HepG2 (cell line): ENCODE data around the gene EXOC6B. TPM values are rescaled to one million over a fixed set of nuclear protein-coding genes. Genes with fewer than 3 reads are reported as not detected.

Experiments used
- CBX5 ChIP-seq: sonication (generic); formaldehyde crosslinking; IDR thresholded peaks from 2 replicates; pipeline ENCODE4 v1.4.0; 2020; ENCODE audit warnings: missing genetic modification reagents, borderline replicate concordance
- DZIP1 ChIP-seq: sonication (generic); formaldehyde crosslinking; IDR thresholded peaks from 2 replicates; pipeline ENCODE4 v1.5.0; 2020; ENCODE audit warnings: mild to moderate bottlenecking, missing genetic modification reagents
- FOXM1 ChIP-seq: sonication (generic); formaldehyde crosslinking; IDR thresholded peaks from 2 replicates; pipeline ENCODE4 v1.5.0; 2020; ENCODE audit warnings: missing genetic modification reagents
- GLMP ChIP-seq: sonication (generic); formaldehyde crosslinking; IDR thresholded peaks from 2 replicates; pipeline ENCODE4 v1.9.0; 2021; ENCODE audit warnings: missing genetic modification reagents, mild to moderate bottlenecking, borderline replicate concordance
- JARID2 ChIP-seq: sonication (generic); formaldehyde crosslinking; IDR thresholded peaks from 2 replicates; pipeline ENCODE4 v1.8.1; 2023; ENCODE audit warnings: missing genetic modification reagents, inconsistent platforms; ENCODE audit not compliant: insufficient replicate concordance
- KDM3A ChIP-seq: IDR thresholded peaks from 2 replicates; pipeline ENCODE4 v1.6.1; 2018; ENCODE audit warnings: low read depth, missing compliant biosample characterization
- KLF16 ChIP-seq, 2 experiments: sonication (generic) in 1 of 2; formaldehyde crosslinking in 1 of 2; IDR thresholded peaks; 2 replicates each; pipeline versions ENCODE4 v1.6.1 to v1.8.0; 2016 to 2023; ENCODE audit warnings: missing genetic modification reagents in 2 of 2, missing compliant biosample characterization in 1 of 2
- NCOA2 ChIP-seq: sonication (generic); formaldehyde crosslinking; IDR thresholded peaks from 2 replicates; pipeline ENCODE4 v1.8.0; 2022; ENCODE audit warnings: inconsistent platforms
- SOX6 ChIP-seq, 2 experiments: fragments of 450-650 bp in 1 of 2; sonication (generic) in 1 of 2; formaldehyde crosslinking in 1 of 2; IDR thresholded peaks; 2 replicates each; pipeline versions ENCODE4 v1.4.0 to v1.6.1; 2017 to 2020; ENCODE audit warnings: antibody characterized with exemption in 1 of 2, mild to moderate bottlenecking in 1 of 2, missing genetic modification reagents in 1 of 2
- TFDP1 ChIP-seq: IDR thresholded peaks from 2 replicates; pipeline ENCODE4 v1.6.1; 2016; ENCODE audit warnings: missing compliant biosample characterization, missing genetic modification reagents, borderline replicate concordance
- UBTF ChIP-seq: sonication (generic); formaldehyde crosslinking; IDR thresholded peaks from 2 replicates; pipeline ENCODE4 v1.4.0; 2020; ENCODE audit warnings: mild to moderate bottlenecking, missing genetic modification reagents
- ZBTB49 ChIP-seq: sonication (generic); formaldehyde crosslinking; IDR thresholded peaks from 2 replicates; pipeline ENCODE4 v1.4.0; 2020; ENCODE audit warnings: missing genetic modification reagents, borderline replicate concordance
- ZFP91 ChIP-seq: sonication (generic); formaldehyde crosslinking; IDR thresholded peaks from 2 replicates; pipeline ENCODE4 v1.9.0; 2022; ENCODE audit warnings: missing genetic modification reagents, mild to moderate bottlenecking, borderline replicate concordance
- ZFY ChIP-seq: sonication (generic); formaldehyde crosslinking; IDR thresholded peaks from 2 replicates; pipeline ENCODE4 v1.4.0; 2020; ENCODE audit warnings: missing genetic modification reagents
- ZNF891 ChIP-seq: sonication (generic); formaldehyde crosslinking; IDR thresholded peaks from 2 replicates; pipeline ENCODE4 v1.5.0; 2020; ENCODE audit warnings: mild to moderate bottlenecking, missing genetic modification reagents
- polyA plus RNA-seq, 8 experiments: library from polyadenylated mRNA; depleted of rRNA in 3 of 8; stranded (reverse) in 7 of 8; unstranded in 1 of 8; fragments of >200 nt; fragmentation: Illumina TruSeq in 4 of 8; extraction: Trizol in 4 of 8; gene quantifications; 2 replicates each; pipeline versions ENCODE4 v1.2.1 to v1.2.3, GENCODE V29; 2011 to 2016; ENCODE audit warnings: low read depth in 4 of 8, missing spikeins in 1 of 8, mixed read lengths in 1 of 8; ENCODE audit not compliant: insufficient read depth in 1 of 8
- total RNA-seq, 5 experiments: library from RNA; depleted of rRNA; stranded (reverse); fragments of >200 nt; fragmentation: Illumina TruSeq; extraction: Trizol; gene quantifications; 2 replicates each; pipeline ENCODE4 v1.2.3, GENCODE V29; 2016; ENCODE audit warnings: low read depth in 1 of 5

The EXOC6B gene
- total and polyA plus RNA-seq, 2 of the 13 experiments (the other 11 are each of a cell fraction or from before 2014, with no cell fraction given), result 9.1 to 15.9 TPM

GRCh38 chr2:72815655-72816278 is 10.1 kb downstream of the EXOC6B start (continued):
- TF ChIP-seq ZFY (CRISPR knock-in tag), result no peak
- no peak for TF ChIP-seq FOXM1 (CRISPR knock-in tag)
- TF ChIP-seq NCOA2, result peak; percentile 49; the same call in 1 of the 2 replicates
- TF ChIP-seq ZFP91 (CRISPR knock-in tag), result no peak
- no peak for TF ChIP-seq SOX6 (IDR thresholded peaks at IDR 0.05)
- peak; percentile 40; the same call in 1 of the 2 replicates for TF ChIP-seq SOX6 (CRISPR knock-in tag; IDR thresholded peaks at IDR 0.05)
- no peak for TF ChIP-seq JARID2 (CRISPR knock-in tag)
- TF ChIP-seq ZNF891 (CRISPR knock-in tag), result no peak
- TF ChIP-seq KDM3A (CRISPR knock-in tag), result 0 out of 2 replicates have a peak, but pooled peaks have one; percentile 47
- no peak for TF ChIP-seq DZIP1 (CRISPR knock-in tag)
- no peak for TF ChIP-seq ZBTB49 (CRISPR knock-in tag)
- peak; percentile 71; the same call in 1 of the 2 replicates for TF ChIP-seq CBX5
- TF ChIP-seq UBTF (CRISPR knock-in tag), result no peak
- TF ChIP-seq TFDP1 (CRISPR knock-in tag), result no peak
- TF ChIP-seq GLMP (CRISPR knock-in tag), result no peak
- peak in 1 of 2 experiments; percentile 60; a peak in 2 of 4 replicates for TF ChIP-seq KLF16 (CRISPR knock-in tag; IDR thresholded peaks at IDR 0.05)
